HG03095 (cell line): Measurements from ENCODE around the gene EIF3K.
"Not testable (repeated sequence)": the region's sequence is repeated elsewhere in the genome, so short reads cannot be mapped to it uniquely, and the experiment has no call there.

ENCODE experiments used
- ATAC-seq: cut with Tn5 transposase; IDR thresholded peaks from one replicate; pipeline ENCODE4 v1.9.1; 2021; ENCODE audit warnings: moderate library complexity; ENCODE audit not compliant: unreplicated experiment

EIF3K gene

GRCh38 chr19:38618590-38619360, at the start of gene EIF3K:
Gene EIF3K (plus strand): TSS chr19:38619188. CDS start chr19:38619269, 81 bp downstream.
- peak; percentile 38 for ATAC-seq

- no peak for ATAC-seq
Measured at GRCh38 chr19:38569368-38569983, 49.5 kb upstream of the EIF3K start.

GRCh38 chr19:38571682-38572081, 47.3 kb upstream of the EIF3K start:
- no peak for ATAC-seq

- no peak for ATAC-seq
Measured at GRCh38 chr19:38577826-38578225, 41.2 kb upstream of the EIF3K start.

- not testable (repeated sequence) for ATAC-seq
Measured at GRCh38 chr19:38579304-38579703, 39.7 kb upstream of the EIF3K start.

- no peak for ATAC-seq
Measured at GRCh38 chr19:38580080-38580479, 38.9 kb upstream of the EIF3K start.

- ATAC-seq: peak; percentile 84
Measured at GRCh38 chr19:38583219-38583984, 35.6 kb upstream of the EIF3K start.

GRCh38 chr19:38583985-38584305, 35.0 kb upstream of the EIF3K start:
- ATAC-seq: no peak

GRCh38 chr19:38587562-38587961, 31.4 kb upstream of the EIF3K start:
- ATAC-seq: no peak

GRCh38 chr19:38588041-38588440, 30.9 kb upstream of the EIF3K start:
- ATAC-seq: no peak

GRCh38 chr19:38592940-38593339, 26.0 kb upstream of the EIF3K start:
- ATAC-seq: no peak

GRCh38 chr19:38596057-38596981, 22.7 kb upstream of the EIF3K start:
- no peak for ATAC-seq

- no peak for ATAC-seq
Measured at GRCh38 chr19:38597075-38597474, 21.9 kb upstream of the EIF3K start.

GRCh38 chr19:38599722-38600121, 19.3 kb upstream of the EIF3K start:
- no peak for ATAC-seq

- not testable (repeated sequence) for ATAC-seq
Measured at GRCh38 chr19:38602856-38603255, 16.1 kb upstream of the EIF3K start.

- no peak for ATAC-seq
Measured at GRCh38 chr19:38606131-38606530, 12.9 kb upstream of the EIF3K start.

- no peak for ATAC-seq
Measured at GRCh38 chr19:38614289-38614688, 4.7 kb upstream of the EIF3K start.

- ATAC-seq: no peak
Measured at GRCh38 chr19:38615007-38615581, 3.9 kb upstream of the EIF3K start.

- ATAC-seq: no peak
Measured at GRCh38 chr19:38616265-38616664, 2.7 kb upstream of the EIF3K start.

- no peak for ATAC-seq
Measured at GRCh38 chr19:38617283-38617763, 1.7 kb upstream of the EIF3K start.
